ENCODE results near the gene PCDH9.

GRCh38 chr13:66520511-66521355 lies 709.4 kb downstream of the PCDH9 start:
- TF ChIP-seq CTCF (IDR thresholded peaks at IDR 0.05), result no peak
- TF ChIP-seq POLR2A (IDR thresholded peaks at IDR 0.05), result no peak
- no peak for TF ChIP-seq EP300 (IDR thresholded peaks at IDR 0.05)
- no peak for TF ChIP-seq POLR2AphosphoS5 (IDR thresholded peaks at IDR 0.05)
